Upper lobe of right lung (tissue), 1 donor: ENCODE measurements around the gene NDC80. TPM values are rescaled to one million over a fixed set of nuclear protein-coding genes. Genes with fewer than 3 reads are reported as not detected.
A peak's percentile ranks its signal among the peaks of the same experiment; 100 is the strongest.
"Not testable (repeated sequence)": the region's sequence is repeated elsewhere in the genome, so short reads cannot be mapped to it uniquely, and the experiment has no call there.

Experiments
- ATAC-seq: fragments of 200-7000 bp; cut with Tn5 transposase; one replicate; pipeline ENCODE4 v1.9.1; 2020; ENCODE audit warnings: mild to moderate bottlenecking, moderate library complexity
- DNase-seq: peaks from one replicate; pipeline ENCODE4 v3.0.0-alpha.2; 2020
- H3K27ac ChIP-seq: fragments of 200-600 bp; one replicate; pipeline ENCODE4 v1.8.0; 2022
- H3K27me3 ChIP-seq: fragments of 200-600 bp; one replicate; pipeline ENCODE4 v1.8.0; 2022; ENCODE audit warnings: mild to moderate bottlenecking
- H3K36me3 ChIP-seq: fragments of 200-600 bp; one replicate; pipeline ENCODE4 v1.8.0; 2022
- H3K4me1 ChIP-seq: fragments of 200-600 bp; one replicate; pipeline ENCODE4 v1.8.0; 2022
- H3K4me3 ChIP-seq: fragments of 200-600 bp; one replicate; pipeline ENCODE4 v1.8.0; 2022; ENCODE audit warnings: mild to moderate bottlenecking
- H3K9me3 ChIP-seq: fragments of 200-600 bp; one replicate; pipeline ENCODE4 v1.8.0; 2022
- CTCF ChIP-seq: fragments of 200-600 bp; IDR thresholded peaks from one replicate; pipeline ENCODE4 v1.8.0; 2022; ENCODE audit warnings: antibody characterized with exemption
- intact Hi-C: fragments of 100-400 bp; cut with DNase I; formaldehyde crosslinking; loops from one replicate; pipeline ENCODE4 v1.11.0; 2022
- total RNA-seq: library from RNA; stranded (reverse); fragmentation: NEBNext Ultra II Directional; extraction: Animal tissue kit (Norgen Biotek cat#: 25700); gene quantifications from one replicate; pipeline ENCODE4 v1.2.1, GENCODE V29; 2021
- donor health status: DM: no; HTN: yes; CAD: no; lungs with severe emphysema.

Gene NDC80
- total RNA-seq, 1 donor from 2014 or later = 0.69 TPM

- no peak overlapping the region for H3K27ac ChIP-seq
- DNase-seq = no peak
- H3K27me3 ChIP-seq = no peaks in the 10 kb centered on the region
- no peaks in the 10 kb centered on the region for H3K4me1 ChIP-seq
- H3K9me3 ChIP-seq = no peaks in the 10 kb centered on the region
- intact Hi-C loops = no loop called here
- no peak for TF ChIP-seq CTCF
- ATAC-seq = no peak
- no peaks in the 10 kb centered on the region for H3K36me3 ChIP-seq
- no peak overlapping the region for H3K4me3 ChIP-seq
Measured at GRCh38 chr18:2538236-2538635, 33.1 kb upstream of the NDC80 start.

- intact Hi-C loops = no loop called here
- no peak for TF ChIP-seq CTCF
- H3K9me3 ChIP-seq = no peaks in the 10 kb centered on the region
- no peak for ATAC-seq
- no peaks in the 10 kb centered on the region for H3K27me3 ChIP-seq
- no peak overlapping the region for H3K27ac ChIP-seq
- no peak for DNase-seq
- no peak overlapping the region for H3K4me3 ChIP-seq
- no peaks in the 10 kb centered on the region for H3K36me3 ChIP-seq
- H3K4me1 ChIP-seq = no peaks in the 10 kb centered on the region
Measured at GRCh38 chr18:2538844-2539243, 32.5 kb upstream of the NDC80 start.

GRCh38 chr18:2540575-2540974, 30.8 kb upstream of the NDC80 start:
- DNase-seq (no peak), ATAC-seq (no peak)
- no peaks in the 10 kb centered on the region for H3K9me3 ChIP-seq
- no peaks in the 10 kb centered on the region for H3K4me1 ChIP-seq
- H3K27me3 ChIP-seq = no peaks in the 10 kb centered on the region
- intact Hi-C loops = no loop called here
- H3K4me3 ChIP-seq = no peak overlapping the region
- H3K27ac ChIP-seq = no peak overlapping the region
- TF ChIP-seq CTCF = no peak
- H3K36me3 ChIP-seq = no peaks in the 10 kb centered on the region

GRCh38 chr18:2541925-2542563, 29.3 kb upstream of the NDC80 start:
- H3K27me3 ChIP-seq, H3K9me3 ChIP-seq, H3K4me3 ChIP-seq, H3K4me1 ChIP-seq, DNase-seq, H3K36me3 ChIP-seq, intact Hi-C loops, H3K27ac ChIP-seq: not testable (repeated sequence)
- ATAC-seq = peak; percentile 30
- TF ChIP-seq CTCF = peak; percentile 69

- intact Hi-C loops = no loop called here
- H3K4me3 ChIP-seq = no peak overlapping the region
- no peak for DNase-seq
- no peaks in the 10 kb centered on the region for H3K27me3 ChIP-seq
- H3K36me3 ChIP-seq = peaks cover 4% of the 10 kb centered on the region
- H3K4me1 ChIP-seq = no peaks in the 10 kb centered on the region
- H3K27ac ChIP-seq = no peak overlapping the region
- no peak for TF ChIP-seq CTCF
- no peaks in the 10 kb centered on the region for H3K9me3 ChIP-seq
- no peak for ATAC-seq
Measured at GRCh38 chr18:2545155-2545554, 26.2 kb upstream of the NDC80 start.
